CD4-positive, alpha-beta T cell (primary cell): ENCODE data around the gene UGP2. TPM values are rescaled to one million over a fixed set of nuclear protein-coding genes. Genes with fewer than 3 reads are reported as not detected.

Source experiments
- ATAC-seq: fragments of 200-7000 bp; cut with Tn5 transposase; one replicate; pipeline ENCODE4 v1.10.0; 2022; ENCODE audit warnings: mild to moderate bottlenecking; ENCODE audit not compliant: poor library complexity
- CTCF ChIA-PET: fragments of 350-600 bp; sonication (Branson Sonifier 250); formaldehyde crosslinking; loops from one replicate; lab custom pipeline; 2021; ENCODE audit warnings: antibody characterized with exemption, inconsistent platforms; lab: Charles Lee
- POLR2A ChIA-PET: fragments of 350-600 bp; sonication (Branson Sonifier 250); formaldehyde crosslinking; loops from one replicate; lab custom pipeline; 2021; ENCODE audit warnings: antibody characterized with exemption, inconsistent platforms; lab: Charles Lee
- DNase-seq, 14 experiments: peaks; one replicate each; pipeline ENCODE4 v3.0.0-alpha.2; 2013 to 2020; ENCODE audit warnings: mixed read lengths in 2 of 14
- H3K27ac ChIP-seq, 2 donors: one replicate each; pipeline versions ENCODE4 v1.5.1 to v1.7.0; 2013; ENCODE audit warnings: low read length in 2 of 2, low read depth in 1 of 2, mild to moderate bottlenecking in 1 of 2
- H3K27me3 ChIP-seq, 2 experiments: 1 replicate in 1 of 2; 2 replicates in 1 of 2; pipeline versions ENCODE4 v1.6.1 to v1.7.0; 2013; ENCODE audit warnings: low read length in 2 of 2, control low read depth in 1 of 2, mild to moderate bottlenecking in 1 of 2, moderate library complexity in 1 of 2; ENCODE audit not compliant: insufficient read depth in 2 of 2, control insufficient read depth in 1 of 2
- H3K36me3 ChIP-seq: one replicate; pipeline ENCODE4 v1.6.1; 2013; ENCODE audit warnings: low read length, control low read depth; ENCODE audit not compliant: insufficient read depth
- H3K4me1 ChIP-seq: one replicate; pipeline ENCODE4 v1.6.1; 2013; ENCODE audit warnings: low read length, control low read depth; ENCODE audit not compliant: insufficient read depth
- H3K4me3 ChIP-seq: one replicate; pipeline ENCODE4 v1.5.1; 2013; ENCODE audit warnings: mild to moderate bottlenecking, low read length, moderate library complexity
- H3K9me3 ChIP-seq, 2 experiments: 1 replicate in 1 of 2; 2 replicates in 1 of 2; pipeline versions ENCODE4 v1.6.1 to v1.7.0; 2013; ENCODE audit warnings: low read length in 2 of 2, mild to moderate bottlenecking in 2 of 2, control low read depth in 1 of 2, moderate library complexity in 1 of 2; ENCODE audit not compliant: control insufficient read depth in 1 of 2, insufficient read depth in 1 of 2
- H3K27ac Mint-ChIP-seq: one replicate; pipeline ENCODE4 v1.8.0; 2020; ENCODE audit warnings: mixed read lengths
- H3K27me3 Mint-ChIP-seq: one replicate; pipeline ENCODE4 v1.8.0; 2021; ENCODE audit warnings: mixed read lengths
- H3K36me3 Mint-ChIP-seq: one replicate; pipeline ENCODE4 v1.8.0; 2021; ENCODE audit warnings: low read depth, mixed read lengths
- H3K4me1 Mint-ChIP-seq: one replicate; pipeline ENCODE4 v1.8.0; 2021; ENCODE audit warnings: low read depth, mixed read lengths
- H3K4me3 Mint-ChIP-seq: one replicate; pipeline ENCODE4 v1.8.0; 2020; ENCODE audit warnings: mild to moderate bottlenecking, mixed read lengths
- H3K9me3 Mint-ChIP-seq: one replicate; pipeline ENCODE4 v1.8.0; 2020; ENCODE audit warnings: mixed read lengths
- CTCF ChIP-seq: fragments of 200-600 bp; IDR thresholded peaks from one replicate; pipeline ENCODE4 v1.8.0; 2022; ENCODE audit warnings: antibody characterized with exemption, mild to moderate bottlenecking
- intact Hi-C, 2 experiments: fragments of 100-400 bp; cut with DNase I in 1 of 2; cut with micrococcal nuclease in 1 of 2; formaldehyde crosslinking; loops; one replicate each; pipeline versions ENCODE4 v1.15.1 to v1.9.0; 2023 to 2025; cut with DNase I, micrococcal nuclease
- total RNA-seq, 174 experiments: library from RNA in 2 of 174; stranded (reverse) in 2 of 174; gene quantifications; one replicate each; pipeline ENCODE4 v1.2.3 and lab custom pipeline; 2021 to 2026

The UGP2 gene
- total RNA-seq, 2 experiments from 2014 or later = 47.1 to 53.2 TPM

- DNase-seq = no peak
- Mint-ChIP-seq H3K27ac (no peak overlapping the region), H3K36me3 (peaks cover 88% of the 10 kb centered on the region), H3K27me3 (no peaks in the 10 kb centered on the region), H3K4me1 (peaks cover 8% of the 10 kb centered on the region), H3K4me3 (no peak overlapping the region), H3K9me3 (no peaks in the 10 kb centered on the region)
- H3K4me1 ChIP-seq = no peaks in the 10 kb centered on the region
- H3K27me3 ChIP-seq = no peaks in the 10 kb centered on the region
- no peak for ATAC-seq
- no peaks in the 10 kb centered on the region for H3K9me3 ChIP-seq
- ChIA-PET CTCF (no interaction called here), POLR2A (no interaction called here)
- TF ChIP-seq CTCF = no peak
- H3K27ac ChIP-seq = no peak overlapping the region
- no peak overlapping the region for H3K4me3 ChIP-seq
- peaks cover 92% of the 10 kb centered on the region for H3K36me3 ChIP-seq
- intact Hi-C loops = no loop called here
These were observed 46.4 kb downstream of the UGP2 start for GRCh38 chr2:63888053-63888452.

GRCh38 chr2:63888490-63889402 lies 47.0 kb downstream of the UGP2 start:
- Mint-ChIP-seq H3K27me3 (no peaks in the 10 kb centered on the region), H3K27ac (peak overlapping the region; percentile 45), H3K4me1 (peaks cover 6% of the 10 kb centered on the region), H3K4me3 (no peak overlapping the region), H3K36me3 (peaks cover 88% of the 10 kb centered on the region), H3K9me3 (no peaks in the 10 kb centered on the region)
- intact Hi-C loops = loop anchor here in 1 of 2 experiments (1.0 kb wide), 1 partner anchor 196 kb away; no protein-coding TSS in a partner anchor
- H3K9me3 ChIP-seq = no peaks in the 10 kb centered on the region
- peak in 12 of 14 experiments; percentile 2 to 65 (median 30) for DNase-seq
- H3K4me1 ChIP-seq = no peaks in the 10 kb centered on the region
- ChIA-PET POLR2A (no interaction called here), CTCF (no interaction called here)
- H3K36me3 ChIP-seq = peaks cover 92% of the 10 kb centered on the region
- H3K27ac ChIP-seq = no peak overlapping the region
- H3K27me3 ChIP-seq = no peaks in the 10 kb centered on the region
- no peak overlapping the region for H3K4me3 ChIP-seq
- peak; percentile 83 for ATAC-seq
- TF ChIP-seq CTCF = peak; percentile 71

GRCh38 chr2:63890678-63891077 lies 49.0 kb downstream of the UGP2 start:
- Histone ChIP-seq H3K4me3 (no peak overlapping the region), H3K4me1 (no peaks in the 10 kb centered on the region), H3K36me3 (peaks cover 84% of the 10 kb centered on the region), H3K27me3 (no peaks in the 10 kb centered on the region), H3K27ac (no peak overlapping the region), H3K9me3 (no peaks in the 10 kb centered on the region)
- no peaks in the 10 kb centered on the region for H3K9me3 Mint-ChIP-seq
- DNase-seq (no peak), ATAC-seq (no peak)
- peak overlapping the region; percentile 33 for H3K27ac Mint-ChIP-seq
- peaks cover 89% of the 10 kb centered on the region for H3K36me3 Mint-ChIP-seq
- no peak for TF ChIP-seq CTCF
- H3K4me1 Mint-ChIP-seq = peaks cover 6% of the 10 kb centered on the region
- POLR2A ChIA-PET = interaction anchor here (0.5 kb wide), 1 partner anchor 59 kb away, joined by 3 read pairs; no protein-coding TSS in a partner anchor
- H3K4me3 Mint-ChIP-seq = no peak overlapping the region
- CTCF ChIA-PET = no interaction called here
- no peaks in the 10 kb centered on the region for H3K27me3 Mint-ChIP-seq
- intact Hi-C loops = no loop called here
